GM12878 (cell line): Measurements from ENCODE around the gene PTPRF. TPM values are rescaled to one million over a fixed set of nuclear protein-coding genes. Genes with fewer than 3 reads are reported as not detected.

Experiments
- ATAC-seq: fragments of 200-7000 bp; cut with Tn5 transposase; 3 replicates; pipeline ENCODE4 v1.9.1; 2020; ENCODE audit warnings: mild to moderate bottlenecking, moderate library complexity
- BruUV-seq: library from RNA; stranded (reverse); fragments of 400-500 nt; replicated peaks from 2 replicates; lab custom pipeline; 2021; lab: Mats Ljungman, UMichigan
- CTCF ChIA-PET: fragments of 300-600 bp; sonication (Branson Sonifier 250); formaldehyde crosslinking; extraction: SDS; loops from one replicate; lab custom pipeline; 2021; ENCODE audit warnings: inconsistent platforms; lab: Yijun Ruan, JAX
- POLR2A ChIA-PET: fragments of 350-600 bp; formaldehyde crosslinking; extraction: SDS; loops from one replicate; lab custom pipeline; 2021; ENCODE audit warnings: inconsistent platforms; lab: Charles Lee
- RAD21 ChIA-PET: fragments of 300-600 bp; sonication (Branson Sonifier 250); formaldehyde crosslinking; loops from one replicate; lab custom pipeline; 2023; ENCODE audit warnings: antibody characterized with exemption; ENCODE audit not compliant: unreplicated experiment; lab: Charles Lee
- SMC1A ChIA-PET: fragments of 300-600 bp; sonication (Branson Sonifier 250); formaldehyde crosslinking; loops from one replicate; lab custom pipeline; 2023; ENCODE audit not compliant: unreplicated experiment, uncharacterized antibody; lab: Charles Lee
- DNase-seq: peaks from one replicate; pipeline ENCODE4 v3.0.0-alpha.2; 2011; ENCODE audit warnings: low read depth, low spot score
- FAIRE-seq: peaks from 3 replicates; lab custom pipeline; 2011; peaks lifted over from hg19 to GRCh38; lab: Jason Lieb, UNC
- H2AFZ ChIP-seq: 2 replicates; pipeline ENCODE4 v1.6.0; 2011; ENCODE audit warnings: low read depth, low read length, control low read depth; ENCODE audit not compliant: control insufficient read depth
- H3K27ac ChIP-seq: 2 replicates; pipeline ENCODE4 v1.5.1; 2011; ENCODE audit warnings: control low read depth; ENCODE audit not compliant: control insufficient read depth, insufficient read depth
- H3K27me3 ChIP-seq, 2 experiments: replicated peaks in 1 of 2; 2 replicates each; pipeline versions ENCODE4 v1.6.0 to v1.6.1; 2011; ENCODE audit warnings: low read length in 1 of 2; ENCODE audit not compliant: control insufficient read depth in 2 of 2, insufficient read depth in 2 of 2
- H3K36me3 ChIP-seq, 2 experiments: 2 replicates each; pipeline ENCODE4 v1.5.1; 2011; ENCODE audit warnings: low read length in 1 of 2; ENCODE audit not compliant: control insufficient read depth in 2 of 2, insufficient read depth in 2 of 2
- H3K4me1 ChIP-seq: 2 replicates; pipeline ENCODE4 v1.6.1; 2011; ENCODE audit warnings: mild to moderate bottlenecking, low read length, moderate library complexity, mixed read lengths; ENCODE audit not compliant: control insufficient read depth, insufficient read depth
- H3K4me2 ChIP-seq: 2 replicates; pipeline ENCODE4 v1.6.0; 2011; ENCODE audit warnings: control low read depth; ENCODE audit not compliant: control insufficient read depth, insufficient read depth
- H3K4me3 ChIP-seq: fragments of 200-600 bp; sonication (generic); 2 replicates; pipeline ENCODE4 v1.5.1; 2016
- H3K79me2 ChIP-seq: 2 replicates; pipeline ENCODE4 v1.6.0; 2011; ENCODE audit warnings: low read length; ENCODE audit not compliant: control insufficient read depth, insufficient read depth
- H3K9ac ChIP-seq: 2 replicates; pipeline ENCODE4 v1.8.0; 2011; ENCODE audit warnings: low read length, control low read depth, mixed read lengths; ENCODE audit not compliant: control insufficient read depth, insufficient read depth
- H3K9me3 ChIP-seq: replicated peaks from 3 replicates; pipeline ENCODE4 v1.5.1; 2011; ENCODE audit warnings: mild to moderate bottlenecking, low read length; ENCODE audit not compliant: control insufficient read depth, insufficient read depth
- H4K20me1 ChIP-seq: 2 replicates; pipeline ENCODE4 v1.6.0; 2011; ENCODE audit not compliant: control insufficient read depth, insufficient read depth
- BHLHE40 ChIP-seq, 2 experiments: fragments of 450-650 bp in 1 of 2; IDR thresholded peaks; 2 replicates each; pipeline ENCODE4 v1.6.1; 2011 to 2017; ENCODE audit warnings: low read depth in 2 of 2, borderline replicate concordance in 1 of 2, improper control_type of control experiment in 1 of 2, low read length in 1 of 2, mild to moderate bottlenecking in 1 of 2
- E2F4 ChIP-seq: IDR thresholded peaks from 2 replicates; pipeline ENCODE4 v1.6.1; 2012; ENCODE audit warnings: low read depth, low read length, improper control_type of control experiment
- EED ChIP-seq: sonication (generic); IDR thresholded peaks from 2 replicates; pipeline ENCODE4 v1.6.1; 2016; ENCODE audit warnings: antibody characterized with exemption, low read depth
- ELK1 ChIP-seq: IDR thresholded peaks from 2 replicates; pipeline ENCODE4 v1.6.1; 2012; ENCODE audit warnings: low read depth, low read length, improper control_type of control experiment
- IKZF2 ChIP-seq, 2 experiments: fragments of 450-650 bp; IDR thresholded peaks; 2 replicates each; pipeline ENCODE4 v1.6.1; 2017; ENCODE audit warnings: mild to moderate bottlenecking in 2 of 2, moderate library complexity in 2 of 2
- KLF5 ChIP-seq: fragments of 450-650 bp; IDR thresholded peaks from 2 replicates; pipeline ENCODE4 v1.6.1; 2014; ENCODE audit warnings: mild to moderate bottlenecking; ENCODE audit not compliant: partially characterized antibody
- MTA3 ChIP-seq: IDR thresholded peaks from 2 replicates; pipeline ENCODE4 v1.6.1; 2012; ENCODE audit warnings: low read length, inconsistent platforms, borderline replicate concordance
- SIN3A ChIP-seq: IDR thresholded peaks from 2 replicates; pipeline ENCODE4 v1.6.1; 2012; ENCODE audit warnings: low read depth, low read length, improper control_type of control experiment
- SMAD5 ChIP-seq: IDR thresholded peaks from 2 replicates; pipeline ENCODE4 v1.6.1; 2016; ENCODE audit warnings: antibody characterized with exemption, low read depth
- ZNF24 ChIP-seq: fragments of 450-650 bp; IDR thresholded peaks from 2 replicates; pipeline ENCODE4 v1.6.1; 2017; ENCODE audit warnings: antibody characterized with exemption, mild to moderate bottlenecking
- ZNF687 ChIP-seq: fragments of 450-650 bp; IDR thresholded peaks from 2 replicates; pipeline ENCODE4 v1.6.1; 2017; ENCODE audit warnings: mild to moderate bottlenecking, moderate library complexity
- WGBS: methylation state at CpG from one replicate; pipeline ENCODE4 v1.1.6; 2016; ENCODE audit warnings: low lambda C conversion rate; ENCODE audit not compliant: insufficient replicate concordance, insufficient coverage; ENCODE audit errors: missing lambda C conversion rate; 5-methylcytosine and 5-hydroxymethylcytosine counted together
- in situ Hi-C: fragments of 300-500 bp; cut with MboI; formaldehyde crosslinking; loops from 9 replicates; pipeline ENCODE4 v1.14.3; 2018; ENCODE audit warnings: mixed read lengths
- intact Hi-C: fragments of 100-400 bp; cut with micrococcal nuclease; formaldehyde crosslinking; loops from one replicate; pipeline ENCODE4 v1.14.2; 2022; ENCODE audit not compliant: unreplicated experiment
- polyA plus RNA-seq, 11 experiments: library from polyadenylated mRNA; depleted of rRNA in 4 of 11; unstranded in 6 of 11; stranded (reverse) in 5 of 11; fragments of >200 nt; fragmentation: Nextera tagmentation in 4 of 11; fragmentation: Illumina TruSeq in 1 of 11; extraction: Ambion mirVana in 4 of 11; extraction: Trizol in 1 of 11; gene quantifications; 1 replicate in 1 of 11; 2 replicates in 10 of 11; pipeline versions ENCODE4 v1.2.1 to v1.2.3, GENCODE V29; 2011 to 2016; ENCODE audit warnings: inconsistent platforms in 2 of 11, missing spikeins in 2 of 11, low read depth in 1 of 11
- total RNA-seq, 4 experiments: library from RNA; depleted of rRNA in 3 of 4; stranded (reverse); fragments of >200 nt in 3 of 4; fragmentation: Illumina TruSeq in 1 of 4; extraction: Trizol in 1 of 4; gene quantifications; 2 replicates each; pipeline versions ENCODE4 v1.2.1 to v1.2.3, GENCODE V29; 2013 to 2021

Gene PTPRF
- total and polyA plus RNA-seq, 10 of the 15 experiments (the other 5 are each of a cell fraction or from before 2014, with no cell fraction given), result 0.04 to 2.6 (median 0.32) TPM

GRCh38 chr1:43573066-43573800 is 42.5 kb downstream of the PTPRF start:
- 34% methylated on average over 11 of the region's 11 CpGs for WGBS
- H3K9ac ChIP-seq, result no peak overlapping the region
- no peak for DNase-seq
- BruUV-seq, result no TSS peak
- H3K4me1 ChIP-seq, result peaks cover 3% of the 10 kb centered on the region; the same call in 1 of the 2 replicates
- H2AFZ ChIP-seq, result no peak overlapping the region
- H3K9me3 ChIP-seq, result no peaks in the 10 kb centered on the region
- no peak for TF ChIP-seq E2F4
- no peak for TF ChIP-seq SIN3A
- TF ChIP-seq SMAD5, result no peak
- TF ChIP-seq MTA3, result no peak
- TF ChIP-seq, all 136 proteins: peak for 0
- Histone ChIP-seq H3K4me3 (no peak overlapping the region), H3K27ac (no peak overlapping the region), H3K36me3 (no peaks in the 10 kb centered on the region), H3K79me2 (no peaks in the 10 kb centered on the region), H4K20me1 (no peaks in the 10 kb centered on the region), H3K27me3 (no peaks in the 10 kb centered on the region), H3K4me2 (no peak overlapping the region)
- no peak for FAIRE-seq
- POLR2A ChIA-PET, result no interaction called here
- RAD21 ChIA-PET, result no interaction called here
- SMC1A ChIA-PET, result interaction anchor here (0.5 kb wide), 2 partner anchors 40 to 457 kb away, joined by 3 read pairs; no protein-coding TSS in a partner anchor
- CTCF ChIA-PET, result interaction anchor here (1.7 kb wide), 2 partner anchors 19 to 361 kb away, joined by 5 to 6 read pairs; no protein-coding TSS in a partner anchor
- ATAC-seq, result no peak
- intact Hi-C loops (no loop called here), in situ Hi-C loops (no loop called here)

- no peaks in the 10 kb centered on the region for H3K36me3 ChIP-seq
- H3K4me2 ChIP-seq, result no peak overlapping the region
- ATAC-seq (no peak), FAIRE-seq (no peak), DNase-seq (no peak)
- no peak overlapping the region for H3K27ac ChIP-seq
- RAD21 ChIA-PET, result no interaction called here
- 66% methylated on average over 7 of the region's 7 CpGs for WGBS
- SMC1A ChIA-PET, result no interaction called here
- no TSS peak for BruUV-seq
- no peaks in the 10 kb centered on the region for H3K79me2 ChIP-seq
- H2AFZ ChIP-seq, result no peak overlapping the region
- no peaks in the 10 kb centered on the region for H3K9me3 ChIP-seq
- in situ Hi-C loops, result no loop called here
- H3K27me3 ChIP-seq, result no peaks in the 10 kb centered on the region
- no peak overlapping the region for H3K9ac ChIP-seq
- H4K20me1 ChIP-seq, result no peaks in the 10 kb centered on the region
- no peak overlapping the region for H3K4me3 ChIP-seq
- intact Hi-C loops, result no loop called here
- CTCF ChIA-PET, result no interaction called here
- H3K4me1 ChIP-seq, result no peaks in the 10 kb centered on the region
- POLR2A ChIA-PET, result no interaction called here
- TF ChIP-seq ZNF687 (no peak), IKZF2 (IDR thresholded peaks at IDR 0.05) (no peak), EED (no peak), KLF5 (no peak), ELK1 (no peak), BHLHE40 (IDR thresholded peaks at IDR 0.05; ENCODE audit: borderline replicate concordance in 1 of 2, low read depth in 2 of 2, low read length in 1 of 2) (no peak), ZNF24 (no peak)
Measured at GRCh38 chr1:43576521-43576920, 45.8 kb downstream of the PTPRF start.
